Measurements from ENCODE around the gene MRPS14.

DNA sequence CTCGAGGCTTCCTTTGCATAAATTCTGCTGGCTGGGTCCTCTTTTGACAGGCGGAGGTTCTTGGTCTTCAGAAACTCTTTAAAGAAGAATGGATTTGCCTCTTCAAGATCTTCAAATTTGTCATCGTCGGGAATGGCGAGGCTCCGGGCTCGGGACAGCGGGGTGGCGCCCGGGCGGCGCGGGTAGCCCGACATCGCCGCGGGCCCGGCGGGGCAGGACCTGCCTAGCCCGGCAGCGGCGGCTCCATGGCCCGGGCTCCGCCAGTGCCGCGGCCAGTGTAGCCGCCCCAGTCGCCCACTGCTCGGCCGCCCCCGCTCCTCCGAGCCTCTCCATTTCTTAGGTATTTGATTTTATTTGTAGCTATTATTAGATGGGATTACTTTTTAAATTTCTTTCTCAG, 22.3 kb upstream of the MRPS14 start:
- TF ChIP-seq, protein P1, sequence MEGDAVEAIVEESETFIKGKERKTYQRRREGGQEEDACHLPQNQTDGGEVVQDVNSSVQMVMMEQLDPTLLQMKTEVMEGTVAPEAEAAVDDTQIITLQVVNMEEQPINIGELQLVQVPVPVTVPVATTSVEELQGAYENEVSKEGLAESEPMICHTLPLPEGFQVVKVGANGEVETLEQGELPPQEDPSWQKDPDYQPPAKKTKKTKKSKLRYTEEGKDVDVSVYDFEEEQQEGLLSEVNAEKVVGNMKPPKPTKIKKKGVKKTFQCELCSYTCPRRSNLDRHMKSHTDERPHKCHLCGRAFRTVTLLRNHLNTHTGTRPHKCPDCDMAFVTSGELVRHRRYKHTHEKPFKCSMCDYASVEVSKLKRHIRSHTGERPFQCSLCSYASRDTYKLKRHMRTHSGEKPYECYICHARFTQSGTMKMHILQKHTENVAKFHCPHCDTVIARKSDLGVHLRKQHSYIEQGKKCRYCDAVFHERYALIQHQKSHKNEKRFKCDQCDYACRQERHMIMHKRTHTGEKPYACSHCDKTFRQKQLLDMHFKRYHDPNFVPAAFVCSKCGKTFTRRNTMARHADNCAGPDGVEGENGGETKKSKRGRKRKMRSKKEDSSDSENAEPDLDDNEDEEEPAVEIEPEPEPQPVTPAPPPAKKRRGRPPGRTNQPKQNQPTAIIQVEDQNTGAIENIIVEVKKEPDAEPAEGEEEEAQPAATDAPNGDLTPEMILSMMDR (IDR thresholded peaks at IDR 0.05): no peak
- TF ChIP-seq SIN3A (IDR thresholded peaks at IDR 0.05; ENCODE audit: borderline replicate concordance, insufficient read depth, low read depth, low read length): no peak
- TF ChIP-seq, protein P2, sequence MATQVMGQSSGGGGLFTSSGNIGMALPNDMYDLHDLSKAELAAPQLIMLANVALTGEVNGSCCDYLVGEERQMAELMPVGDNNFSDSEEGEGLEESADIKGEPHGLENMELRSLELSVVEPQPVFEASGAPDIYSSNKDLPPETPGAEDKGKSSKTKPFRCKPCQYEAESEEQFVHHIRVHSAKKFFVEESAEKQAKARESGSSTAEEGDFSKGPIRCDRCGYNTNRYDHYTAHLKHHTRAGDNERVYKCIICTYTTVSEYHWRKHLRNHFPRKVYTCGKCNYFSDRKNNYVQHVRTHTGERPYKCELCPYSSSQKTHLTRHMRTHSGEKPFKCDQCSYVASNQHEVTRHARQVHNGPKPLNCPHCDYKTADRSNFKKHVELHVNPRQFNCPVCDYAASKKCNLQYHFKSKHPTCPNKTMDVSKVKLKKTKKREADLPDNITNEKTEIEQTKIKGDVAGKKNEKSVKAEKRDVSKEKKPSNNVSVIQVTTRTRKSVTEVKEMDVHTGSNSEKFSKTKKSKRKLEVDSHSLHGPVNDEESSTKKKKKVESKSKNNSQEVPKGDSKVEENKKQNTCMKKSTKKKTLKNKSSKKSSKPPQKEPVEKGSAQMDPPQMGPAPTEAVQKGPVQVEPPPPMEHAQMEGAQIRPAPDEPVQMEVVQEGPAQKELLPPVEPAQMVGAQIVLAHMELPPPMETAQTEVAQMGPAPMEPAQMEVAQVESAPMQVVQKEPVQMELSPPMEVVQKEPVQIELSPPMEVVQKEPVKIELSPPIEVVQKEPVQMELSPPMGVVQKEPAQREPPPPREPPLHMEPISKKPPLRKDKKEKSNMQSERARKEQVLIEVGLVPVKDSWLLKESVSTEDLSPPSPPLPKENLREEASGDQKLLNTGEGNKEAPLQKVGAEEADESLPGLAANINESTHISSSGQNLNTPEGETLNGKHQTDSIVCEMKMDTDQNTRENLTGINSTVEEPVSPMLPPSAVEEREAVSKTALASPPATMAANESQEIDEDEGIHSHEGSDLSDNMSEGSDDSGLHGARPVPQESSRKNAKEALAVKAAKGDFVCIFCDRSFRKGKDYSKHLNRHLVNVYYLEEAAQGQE (IDR thresholded peaks at IDR 0.05; ENCODE audit: insufficient read depth in 1 of 2, low read depth in 2 of 2, low read length in 1 of 2): no peak
- TF ChIP-seq POLR2AphosphoS5 (IDR thresholded peaks at IDR 0.05; ENCODE audit: low read depth, low read length): no peak

All from Panc1 (cell line).